HFF-Myc (cell line): Measurements from ENCODE around the gene LTV1.

ENCODE experiments used
- DNase-seq: peaks from one replicate; pipeline ENCODE4 v3.0.0-alpha.2; 2011; ENCODE audit warnings: low read depth; ENCODE audit errors: extremely low read depth
- H3K4me3 ChIP-seq: replicated peaks from 2 replicates; pipeline ENCODE4 v1.5.1; 2011; ENCODE audit warnings: low read depth, mild to moderate bottlenecking, control low read depth, low read length
- CTCF ChIP-seq: IDR thresholded peaks from 2 replicates; pipeline ENCODE4 v1.5.1; 2012; ENCODE audit warnings: mild to moderate bottlenecking, low read depth, low read length, control low read depth; ENCODE audit errors: missing control alignments

The LTV1 gene

GRCh38 chr6:143822584-143823024, 20.5 kb upstream of the LTV1 start:
- no peak for TF ChIP-seq CTCF
- H3K4me3 ChIP-seq = no peak overlapping the region
- no peak for DNase-seq

- TF ChIP-seq CTCF = no peak
- DNase-seq = peak; percentile 25
- H3K4me3 ChIP-seq = no peak overlapping the region
These were observed 19.6 kb upstream of the LTV1 start for GRCh38 chr6:143823548-143823947.

- no peak overlapping the region for H3K4me3 ChIP-seq
- no peak for TF ChIP-seq CTCF
- no peak for DNase-seq
These were observed 14.6 kb upstream of the LTV1 start for GRCh38 chr6:143828572-143828971.

- no peak for DNase-seq
- no peak overlapping the region for H3K4me3 ChIP-seq
- TF ChIP-seq CTCF = no peak
These were observed 7.0 kb upstream of the LTV1 start for GRCh38 chr6:143836150-143836549.

- no peak overlapping the region for H3K4me3 ChIP-seq
- no peak for DNase-seq
- no peak for TF ChIP-seq CTCF
These were observed 4.7 kb upstream of the LTV1 start for GRCh38 chr6:143838395-143838794.

- no peak overlapping the region for H3K4me3 ChIP-seq
- TF ChIP-seq CTCF = no peak
- DNase-seq = no peak
These were observed 3.9 kb upstream of the LTV1 start for GRCh38 chr6:143839196-143839595.

- no peak for TF ChIP-seq CTCF
- H3K4me3 ChIP-seq = no peak overlapping the region
- no peak for DNase-seq
These were observed 2.4 kb upstream of the LTV1 start for GRCh38 chr6:143840595-143841265.
